ENCODE data around the gene HOTAIR.

HOTAIR gene

GRCh38 chr12:54010972-54011664 is 36.4 kb upstream of the HOTAIR start:
- no peak for DNase-seq

- no peak for DNase-seq
Observed at GRCh38 chr12:54010053-54010971, 35.6 kb upstream of the HOTAIR start.

GRCh38 chr12:54009171-54010052 is 34.7 kb upstream of the HOTAIR start:
- DNase-seq = peak; percentile 41

GRCh38 chr12:54008260-54008552 is 33.5 kb upstream of the HOTAIR start:
- no peak for DNase-seq

GRCh38 chr12:54007538-54008259 is 32.9 kb upstream of the HOTAIR start:
- no peak for DNase-seq

- DNase-seq = no peak
Observed at GRCh38 chr12:54006559-54007220, 31.9 kb upstream of the HOTAIR start.

GRCh38 chr12:54005853-54006558 is 31.3 kb upstream of the HOTAIR start:
- peak; percentile 87 for DNase-seq

GRCh38 chr12:54005531-54005852 is 30.7 kb upstream of the HOTAIR start:
- no peak for DNase-seq

GRCh38 chr12:54004841-54005530 is 30.2 kb upstream of the HOTAIR start:
- DNase-seq = no peak

- no peak for DNase-seq
Observed at GRCh38 chr12:54004063-54004840, 29.5 kb upstream of the HOTAIR start.

- no peak for DNase-seq
Observed at GRCh38 chr12:54003625-54004024, 28.9 kb upstream of the HOTAIR start.

- no peak for DNase-seq
Observed at GRCh38 chr12:54002915-54003389, 28.2 kb upstream of the HOTAIR start.

GRCh38 chr12:54002278-54002914 is 27.6 kb upstream of the HOTAIR start:
- DNase-seq = no peak

- no peak for DNase-seq
Observed at GRCh38 chr12:54001283-54002187, 26.8 kb upstream of the HOTAIR start.

- no peak for DNase-seq
Observed at GRCh38 chr12:54000116-54001114, 25.7 kb upstream of the HOTAIR start, which contains the start of gene HOXC9. TSS of gene HOXC9 (plus strand) at chr12:54000161. CDS start at chr12:54000189, 28 bp downstream.

GRCh38 chr12:53999559-54000115 is 24.9 kb upstream of the HOTAIR start:
- no peak for DNase-seq

- no peak for DNase-seq
Observed at GRCh38 chr12:53998900-53999236, 24.1 kb upstream of the HOTAIR start.
